RWPE2 (cell line): Measurements from ENCODE around the gene EFCAB8.
"Not testable (repeated sequence)": the region's sequence is repeated elsewhere in the genome, so short reads cannot be mapped to it uniquely, and the experiment has no call there.

Source experiments
- ATAC-seq: fragments of 200-7000 bp; cut with Tn5 transposase; 3 replicates; pipeline ENCODE4 v1.9.1; 2021; ENCODE audit warnings: low read depth
- DNase-seq: peaks from one replicate; pipeline ENCODE4 v3.0.0-alpha.2; 2020; ENCODE audit warnings: low spot score
- H3K27ac ChIP-seq: fragments of 450-650 bp; 2 replicates; pipeline ENCODE4 v1.5.1; 2017; ENCODE audit warnings: mild to moderate bottlenecking; ENCODE audit not compliant: poor library complexity, severe bottlenecking
- H3K27me3 ChIP-seq: fragments of 250-450 bp; sonication (Bioruptor Pico); 2 replicates; pipeline ENCODE4 v1.5.1; 2021; ENCODE audit warnings: mild to moderate bottlenecking, moderate library complexity; ENCODE audit not compliant: insufficient read depth, poor library complexity, severe bottlenecking
- H3K36me3 ChIP-seq: fragments of 250-450 bp; sonication (Bioruptor Pico); 2 replicates; pipeline ENCODE4 v1.5.1; 2020; ENCODE audit warnings: low read depth, mild to moderate bottlenecking, moderate library complexity
- H3K4me1 ChIP-seq: fragments of 250-450 bp; sonication (Bioruptor Pico); 2 replicates; pipeline ENCODE4 v1.5.1; 2021; ENCODE audit warnings: mild to moderate bottlenecking, moderate library complexity; ENCODE audit not compliant: insufficient read depth, poor library complexity, severe bottlenecking
- H3K4me3 ChIP-seq: fragments of 250-450 bp; sonication (Bioruptor Pico); 2 replicates; pipeline ENCODE4 v1.5.1; 2021; ENCODE audit warnings: mild to moderate bottlenecking, moderate library complexity; ENCODE audit not compliant: severe bottlenecking
- H3K9me3 ChIP-seq: fragments of 250-450 bp; sonication (Bioruptor Pico); 2 replicates; pipeline ENCODE4 v1.5.1; 2021; ENCODE audit warnings: mild to moderate bottlenecking, moderate library complexity; ENCODE audit not compliant: severe bottlenecking
- CTCF ChIP-seq: fragments of 450-650 bp; IDR thresholded peaks from one replicate; pipeline ENCODE4 v1.5.1; 2017; ENCODE audit warnings: mild to moderate bottlenecking, moderate library complexity; ENCODE audit not compliant: poor library complexity, severe bottlenecking

The EFCAB8 gene

DNA sequence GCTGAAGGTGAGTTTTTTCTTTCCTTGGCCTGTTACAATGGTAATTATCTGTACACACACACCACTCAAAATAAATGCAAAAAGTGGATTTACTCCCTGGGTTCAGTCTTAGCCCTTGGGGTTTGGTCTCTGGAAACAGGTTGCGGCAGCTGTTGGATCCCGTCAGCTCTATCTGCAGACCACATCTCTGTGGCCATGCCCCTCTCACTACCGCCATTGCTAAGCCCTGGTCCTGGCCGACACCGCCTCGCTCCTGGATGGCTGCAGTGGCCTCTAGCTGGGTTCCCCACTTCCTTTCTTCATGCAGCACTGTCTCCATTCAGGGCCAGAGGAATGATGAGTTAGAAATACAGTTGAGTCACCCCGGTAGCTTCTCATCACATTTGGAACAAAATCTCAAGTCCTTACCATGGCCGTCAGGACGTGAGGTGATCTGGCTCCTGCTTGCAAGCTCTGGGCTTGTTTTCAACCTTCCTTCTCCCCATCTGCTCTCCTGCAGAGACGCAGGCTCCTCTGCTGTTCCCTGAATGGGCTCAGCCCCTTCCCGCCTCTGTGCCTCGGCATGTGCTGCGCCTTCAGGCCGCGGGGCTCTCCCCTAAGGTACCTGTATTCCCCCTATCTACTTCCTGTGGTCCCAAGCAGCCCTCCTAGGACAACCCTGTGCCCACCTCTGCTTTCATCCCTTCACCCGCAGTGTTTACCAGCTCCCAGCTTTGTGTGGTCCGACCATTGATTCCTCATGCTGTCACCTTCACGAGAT is 38.0 kb downstream of the EFCAB8 start:
- Histone ChIP-seq H3K27me3 (no peaks in the 10 kb centered on the region), H3K4me1 (no peaks in the 10 kb centered on the region), H3K4me3 (no peak overlapping the region), H3K27ac (no peak overlapping the region), H3K36me3 (no peaks in the 10 kb centered on the region), H3K9me3 (no peaks in the 10 kb centered on the region)
- DNase-seq (peak; percentile 73), ATAC-seq (no peak)
- TF ChIP-seq CTCF: no peak

GRCh38 chr20:32898729-32899128 is 40.0 kb downstream of the EFCAB8 start:
- Histone ChIP-seq H3K9me3 (no peaks in the 10 kb centered on the region), H3K36me3 (no peaks in the 10 kb centered on the region), H3K27ac (no peak overlapping the region), H3K4me1 (no peaks in the 10 kb centered on the region), H3K4me3 (no peak overlapping the region), H3K27me3 (no peaks in the 10 kb centered on the region)
- DNase-seq (no peak), ATAC-seq (0 out of 3 replicates have a peak, but pooled peaks have one; percentile 3)
- TF ChIP-seq CTCF: no peak

- Histone ChIP-seq H3K36me3 (no peaks in the 10 kb centered on the region), H3K27me3 (no peaks in the 10 kb centered on the region), H3K9me3 (no peaks in the 10 kb centered on the region), H3K4me3 (no peak overlapping the region), H3K27ac (no peak overlapping the region), H3K4me1 (no peaks in the 10 kb centered on the region)
- TF ChIP-seq CTCF: peak; percentile 100
- ATAC-seq (peak; percentile 68), DNase-seq (peak; percentile 85)
Measured at GRCh38 chr20:32902456-32903420, 44.0 kb downstream of the EFCAB8 start.

GRCh38 chr20:32903666-32904175 is 45.0 kb downstream of the EFCAB8 start:
- Histone ChIP-seq H3K4me3 (no peak overlapping the region), H3K9me3 (no peaks in the 10 kb centered on the region), H3K36me3 (no peaks in the 10 kb centered on the region), H3K27me3 (no peaks in the 10 kb centered on the region), H3K4me1 (no peaks in the 10 kb centered on the region), H3K27ac (no peak overlapping the region)
- TF ChIP-seq CTCF: no peak
- ATAC-seq (no peak), DNase-seq (no peak)

DNA sequence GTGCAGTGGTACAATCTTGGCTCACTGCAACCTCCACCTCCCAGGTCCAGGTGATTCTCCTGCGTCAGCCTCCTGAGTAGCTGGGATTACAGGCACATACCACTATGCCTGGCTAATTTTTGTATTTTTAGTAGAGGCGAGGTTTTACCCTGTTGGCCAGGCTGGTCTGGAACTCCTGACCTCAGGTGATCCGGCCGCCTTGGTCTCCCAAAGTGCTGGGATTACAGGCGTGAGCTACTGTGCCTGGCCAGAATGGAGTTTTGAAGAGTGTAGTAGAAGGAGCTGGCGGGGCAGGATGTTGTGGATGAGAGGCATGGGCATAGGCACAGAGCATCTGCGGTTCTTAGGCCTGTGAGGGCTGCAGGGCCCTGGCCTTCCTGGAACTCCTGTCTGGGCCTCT is 46.0 kb downstream of the EFCAB8 start:
- not testable (repeated sequence) for ATAC-seq, H3K27me3 ChIP-seq

More for the DNA sequence above, 46.0 kb downstream of the EFCAB8 start:
- not testable (repeated sequence) for H3K4me3 ChIP-seq, H3K27ac ChIP-seq, H3K4me1 ChIP-seq, H3K36me3 ChIP-seq, H3K9me3 ChIP-seq, DNase-seq
